CD14-positive monocyte (primary cell): Measurements from ENCODE around the gene MACROD2. TPM values are rescaled to one million over a fixed set of nuclear protein-coding genes. Genes with fewer than 3 reads are reported as not detected.

ENCODE experiments used
- DNase-seq, 3 donors: peaks; one replicate each; pipeline ENCODE4 v3.0.0-alpha.2; 2011 to 2022
- H2AFZ ChIP-seq: 2 replicates; pipeline ENCODE4 v1.6.0; 2012; ENCODE audit warnings: mild to moderate bottlenecking, low read depth, low read length, inconsistent platforms; ENCODE audit not compliant: insufficient read depth, poor library complexity, severe bottlenecking
- H3K27ac ChIP-seq, 2 donors: 1 replicate in 1 of 2; 2 replicates in 1 of 2; pipeline ENCODE4 v1.5.1; 2012 to 2013; ENCODE audit warnings: low read length in 2 of 2, control low read depth in 1 of 2, inconsistent platforms in 1 of 2, low read depth in 1 of 2, mild to moderate bottlenecking in 1 of 2
- H3K27me3 ChIP-seq, 2 donors: one replicate each; pipeline versions ENCODE4 v1.6.0 to v1.6.1; 2011 to 2013; ENCODE audit warnings: low read length in 2 of 2; ENCODE audit not compliant: control insufficient read depth in 2 of 2, insufficient read depth in 2 of 2
- H3K36me3 ChIP-seq, 2 donors: replicated peaks in 1 of 2; 1 replicate in 1 of 2; 2 replicates in 1 of 2; pipeline versions ENCODE4 v1.5.1 to v1.6.1; 2012 to 2013; ENCODE audit warnings: low read length in 2 of 2, control low read depth in 1 of 2, inconsistent platforms in 1 of 2, mild to moderate bottlenecking in 1 of 2; ENCODE audit not compliant: insufficient read depth in 2 of 2, control insufficient read depth in 1 of 2
- H3K4me1 ChIP-seq, 2 donors: 1 replicate in 1 of 2; 2 replicates in 1 of 2; pipeline versions ENCODE4 v1.5.1 to v1.6.1; 2012 to 2013; ENCODE audit warnings: low read length in 2 of 2, control low read depth in 1 of 2, inconsistent platforms in 1 of 2, mild to moderate bottlenecking in 1 of 2, moderate library complexity in 1 of 2; ENCODE audit not compliant: insufficient read depth in 2 of 2, control insufficient read depth in 1 of 2
- H3K4me2 ChIP-seq: replicated peaks from 2 replicates; pipeline ENCODE3; 2012; ENCODE audit warnings: low read length, moderate library complexity, mild to moderate bottlenecking; ENCODE audit not compliant: poor library complexity, severe bottlenecking; ENCODE audit errors: extremely low read depth
- H3K4me3 ChIP-seq, 3 experiments: fragments of 200-600 bp in 1 of 3; sonication (generic) in 1 of 3; replicated peaks in 1 of 3; 1 replicate in 2 of 3; 2 replicates in 1 of 3; pipeline ENCODE4 v1.5.1; 2011 to 2013; ENCODE audit warnings: low read length in 3 of 3, mild to moderate bottlenecking in 3 of 3, control low read depth in 2 of 3, low read depth in 2 of 3, inconsistent platforms in 1 of 3, moderate library complexity in 1 of 3
- H3K79me2 ChIP-seq: 2 replicates; pipeline ENCODE4 v1.6.0; 2012; ENCODE audit warnings: mild to moderate bottlenecking, control low read depth, inconsistent platforms, low read length, moderate library complexity; ENCODE audit not compliant: insufficient read depth
- H3K9ac ChIP-seq: 2 replicates; pipeline ENCODE4 v1.6.0; 2017; ENCODE audit warnings: low read length, mild to moderate bottlenecking; ENCODE audit not compliant: insufficient read depth, poor library complexity, severe bottlenecking
- H3K9me3 ChIP-seq, 2 donors: replicated peaks in 1 of 2; 1 replicate in 1 of 2; 2 replicates in 1 of 2; pipeline versions ENCODE4 v1.5.1 to v1.6.1; 2012 to 2013; ENCODE audit warnings: low read length in 2 of 2, control low read depth in 1 of 2; ENCODE audit not compliant: control insufficient read depth in 1 of 2, insufficient read depth in 1 of 2
- H4K20me1 ChIP-seq: 2 replicates; pipeline ENCODE4 v1.6.0; 2012; ENCODE audit warnings: mild to moderate bottlenecking, low read length, control low read depth, moderate library complexity; ENCODE audit not compliant: insufficient read depth
- H3K27ac Mint-ChIP-seq, 7 donors: one replicate each; pipeline ENCODE4 v1.8.0; 2020; ENCODE audit warnings: mild to moderate bottlenecking in 7 of 7, mixed read lengths in 7 of 7, moderate library complexity in 6 of 7, inconsistent platforms in 2 of 7
- H3K27me3 Mint-ChIP-seq, 3 donors: one replicate each; pipeline ENCODE4 v1.8.0; 2021 to 2022; ENCODE audit warnings: low read depth in 3 of 3, mild to moderate bottlenecking in 3 of 3, mixed read lengths in 3 of 3, moderate library complexity in 3 of 3, inconsistent platforms in 1 of 3
- H3K36me3 Mint-ChIP-seq, 2 donors: one replicate each; pipeline ENCODE4 v1.8.0; 2020; ENCODE audit warnings: mixed read lengths in 2 of 2, inconsistent platforms in 1 of 2, mild to moderate bottlenecking in 1 of 2
- H3K4me1 Mint-ChIP-seq: one replicate; pipeline ENCODE4 v1.8.0; 2020; ENCODE audit warnings: mild to moderate bottlenecking, mixed read lengths
- H3K4me3 Mint-ChIP-seq, 2 donors: one replicate each; pipeline ENCODE4 v1.8.0; 2020; ENCODE audit warnings: mild to moderate bottlenecking in 2 of 2, mixed read lengths in 2 of 2, moderate library complexity in 1 of 2
- H3K9me3 Mint-ChIP-seq, 7 donors: one replicate each; pipeline ENCODE4 v1.8.0; 2020 to 2022; ENCODE audit warnings: mixed read lengths in 7 of 7, mild to moderate bottlenecking in 6 of 7, moderate library complexity in 6 of 7, inconsistent platforms in 2 of 7
- CTCF ChIP-seq: fragments of 200-600 bp; IDR thresholded peaks from one replicate; pipeline ENCODE4 v1.8.0; 2022; ENCODE audit warnings: antibody characterized with exemption, mild to moderate bottlenecking
- WGBS: methylation state at CpG from one replicate; pipeline ENCODE4 v1.1.5; 2013; ENCODE audit warnings: missing lambda C conversion rate; ENCODE audit not compliant: insufficient coverage; 5-methylcytosine and 5-hydroxymethylcytosine counted together
- intact Hi-C, 2 donors: fragments of 100-400 bp; cut with micrococcal nuclease; formaldehyde crosslinking; loops; one replicate each; pipeline versions ENCODE4 v1.15.0 to v1.15.1; 2023
- polyA plus RNA-seq, 3 donors: library from polyadenylated mRNA; depleted of rRNA in 1 of 3; unstranded in 2 of 3; stranded (reverse) in 1 of 3; fragments of 300-500 nt in 2 of 3; fragments of >200 nt in 1 of 3; fragmentation: Illumina TruSeq in 2 of 3; gene quantifications; 1 replicate in 2 of 3; 2 replicates in 1 of 3; pipeline ENCODE4 v1.2.3, GENCODE V29; 2012 to 2021

MACROD2 gene
- polyA plus RNA-seq, 3 donors, result 0.23 TPM; not detected in 2

- Histone ChIP-seq H2AFZ (no peak overlapping the region), H3K36me3 (no peaks in the 10 kb centered on the region), H3K79me2 (no peaks in the 10 kb centered on the region), H3K4me3 (no peak overlapping the region), H3K4me1 (no peaks in the 10 kb centered on the region), H3K27me3 (no peaks in the 10 kb centered on the region), H3K27ac (no peak overlapping the region), H3K9me3 (no peaks in the 10 kb centered on the region), H4K20me1 (no peaks in the 10 kb centered on the region), H3K4me2 (no peak overlapping the region), H3K9ac (no peak overlapping the region)
- TF ChIP-seq CTCF, result no peak
- no peak overlapping the region for H3K27ac Mint-ChIP-seq
- H3K4me3 Mint-ChIP-seq, result no peak overlapping the region
- no peaks in the 10 kb centered on the region for H3K4me1 Mint-ChIP-seq
- DNase-seq, result no peak
- H3K36me3 Mint-ChIP-seq, result no peaks in the 10 kb centered on the region
- H3K9me3 Mint-ChIP-seq, result peaks cover 0 to 7% (median 0%) of the 10 kb centered on the region in 7 donors
- intact Hi-C loops, result no loop called here
- 80% methylated on average over 2 of the region's 3 CpGs for WGBS
- peaks cover 0 to 1% (median 0%) of the 10 kb centered on the region in 3 donors for H3K27me3 Mint-ChIP-seq
Observed at GRCh38 chr20:14696478-14696877, 701.2 kb downstream of the MACROD2 start.

GRCh38 chr20:14696937-14697336 lies 701.6 kb downstream of the MACROD2 start:
- H3K27ac Mint-ChIP-seq, result no peak overlapping the region
- no peak overlapping the region for H2AFZ ChIP-seq
- H3K9ac ChIP-seq, result no peak overlapping the region
- intact Hi-C loops, result no loop called here
- H3K79me2 ChIP-seq, result no peaks in the 10 kb centered on the region
- 100% methylated on average over 1 of the region's 4 CpGs for WGBS
- peaks cover 0 to 1% (median 0%) of the 10 kb centered on the region in 3 donors for H3K27me3 Mint-ChIP-seq
- no peak for TF ChIP-seq CTCF
- no peak for DNase-seq
- H3K4me1 Mint-ChIP-seq, result no peaks in the 10 kb centered on the region
- no peaks in the 10 kb centered on the region for H3K27me3 ChIP-seq
- H3K9me3 Mint-ChIP-seq, result peaks cover 0 to 7% (median 0%) of the 10 kb centered on the region in 7 donors
- H3K4me3 ChIP-seq, result no peak overlapping the region
- H4K20me1 ChIP-seq, result no peaks in the 10 kb centered on the region
- no peaks in the 10 kb centered on the region for H3K36me3 Mint-ChIP-seq
- no peaks in the 10 kb centered on the region for H3K4me1 ChIP-seq
- H3K27ac ChIP-seq, result no peak overlapping the region
- no peaks in the 10 kb centered on the region for H3K9me3 ChIP-seq
- no peak overlapping the region for H3K4me3 Mint-ChIP-seq
- no peaks in the 10 kb centered on the region for H3K36me3 ChIP-seq
- no peak overlapping the region for H3K4me2 ChIP-seq
